Mesendoderm (in vitro differentiated cells): ENCODE measurements around the gene FAM151A.

Experiments used
- DNase-seq: peaks from one replicate; pipeline ENCODE4 v3.0.0; 2013
- H2AK5ac ChIP-seq: 2 replicates; pipeline ENCODE4 v1.6.1; 2013; ENCODE audit warnings: low read length, inconsistent platforms
- H2BK120ac ChIP-seq: 2 replicates; pipeline ENCODE4 v1.6.1; 2013; ENCODE audit warnings: low read depth, mild to moderate bottlenecking, low read length, moderate library complexity, mixed read lengths
- H2BK15ac ChIP-seq: replicated peaks from 2 replicates; pipeline ENCODE4 v1.6.1; 2013; ENCODE audit warnings: low read depth, mild to moderate bottlenecking, moderate library complexity
- H2BK5ac ChIP-seq: 2 replicates; pipeline ENCODE4 v1.6.1; 2013; ENCODE audit warnings: low read length, inconsistent platforms
- H3K18ac ChIP-seq: 2 replicates; pipeline ENCODE4 v1.6.1; 2013; ENCODE audit warnings: mild to moderate bottlenecking, low read length, mixed read lengths
- H3K23ac ChIP-seq: one replicate; pipeline ENCODE4 v1.6.1; 2013; ENCODE audit warnings: low read length
- H3K27ac ChIP-seq: 2 replicates; pipeline ENCODE4 v1.5.1; 2013; ENCODE audit warnings: low read depth, mild to moderate bottlenecking, inconsistent platforms, low read length, moderate library complexity
- H3K27me3 ChIP-seq: 2 replicates; pipeline ENCODE4 v1.6.1; 2013; ENCODE audit warnings: low read length, control low read depth, mild to moderate bottlenecking, inconsistent platforms; ENCODE audit not compliant: insufficient read depth, poor library complexity
- H3K36me3 ChIP-seq: 2 replicates; pipeline ENCODE4 v1.6.1; 2013; ENCODE audit warnings: low read length, inconsistent platforms; ENCODE audit not compliant: control insufficient read depth, insufficient read depth
- H3K4ac ChIP-seq: one replicate; pipeline ENCODE4 v1.6.1; 2013; ENCODE audit warnings: low read depth, mild to moderate bottlenecking, low read length, moderate library complexity
- H3K4me1 ChIP-seq: 2 replicates; pipeline ENCODE4 v1.6.1; 2013; ENCODE audit warnings: low read depth, low read length, inconsistent platforms; ENCODE audit not compliant: control insufficient read depth
- H3K4me2 ChIP-seq: 2 replicates; pipeline ENCODE4 v1.6.1; 2013; ENCODE audit warnings: low read length
- H3K4me3 ChIP-seq: 2 replicates; pipeline ENCODE4 v1.5.1; 2013; ENCODE audit warnings: mild to moderate bottlenecking, low read length
- H3K56ac ChIP-seq: one replicate; pipeline ENCODE4 v1.6.1; 2013; ENCODE audit warnings: low read length
- H3K79me1 ChIP-seq: 2 replicates; pipeline ENCODE4 v1.6.1; 2013; ENCODE audit warnings: low read length, inconsistent platforms
- H3K79me2 ChIP-seq: 2 replicates; pipeline ENCODE4 v1.6.1; 2013; ENCODE audit warnings: mild to moderate bottlenecking, low read length; ENCODE audit not compliant: control insufficient read depth, insufficient read depth
- H3K9ac ChIP-seq: 2 replicates; pipeline ENCODE4 v1.6.1; 2013; ENCODE audit warnings: low read length, inconsistent platforms
- H4K5ac ChIP-seq: one replicate; pipeline ENCODE4 v1.6.1; 2013; ENCODE audit warnings: low read length
- H4K8ac ChIP-seq: one replicate; pipeline ENCODE4 v1.6.1; 2013; ENCODE audit warnings: low read depth, mild to moderate bottlenecking, control low read depth, low read length, moderate library complexity
- WGBS: extraction: QIAGEN DNeasy Blood & Tissue Kit; methylation state at CpG from one replicate; pipeline ENCODE4 v1.1.7; 2013; ENCODE audit warnings: low lambda C conversion rate, missing lambda C conversion rate; ENCODE audit not compliant: insufficient coverage; ENCODE audit errors: extremely low coverage; 5-methylcytosine and 5-hydroxymethylcytosine counted together

Gene FAM151A

GRCh38 chr1:54571803-54572541, 51.4 kb downstream of the FAM151A start:
- Histone ChIP-seq H3K36me3 (no peaks in the 10 kb centered on the region), H3K79me2 (no peaks in the 10 kb centered on the region), H3K56ac (peak overlapping the region; percentile 68), H3K18ac (peak overlapping the region; percentile 46), H3K79me1 (no peaks in the 10 kb centered on the region), H2BK15ac (no peak overlapping the region), H3K4me3 (no peak overlapping the region), H3K4me1 (peaks cover 13% of the 10 kb centered on the region), H4K5ac (no peak overlapping the region), H3K27ac (peak overlapping the region; percentile 81), H2BK120ac (no peak overlapping the region), H4K8ac (no peak overlapping the region), H3K4ac (no peak overlapping the region), H3K27me3 (no peaks in the 10 kb centered on the region), H3K23ac (no peak overlapping the region), H3K9ac (peak overlapping the region; percentile 24), H2AK5ac (no peak overlapping the region), H3K4me2 (no peak overlapping the region), H2BK5ac (peak overlapping the region; percentile 41)
- no CpG with 5 or more reads among the region's 8 CpGs for whole genome bisulfite sequencing
- DNase-seq: peak; percentile 84

DNA sequence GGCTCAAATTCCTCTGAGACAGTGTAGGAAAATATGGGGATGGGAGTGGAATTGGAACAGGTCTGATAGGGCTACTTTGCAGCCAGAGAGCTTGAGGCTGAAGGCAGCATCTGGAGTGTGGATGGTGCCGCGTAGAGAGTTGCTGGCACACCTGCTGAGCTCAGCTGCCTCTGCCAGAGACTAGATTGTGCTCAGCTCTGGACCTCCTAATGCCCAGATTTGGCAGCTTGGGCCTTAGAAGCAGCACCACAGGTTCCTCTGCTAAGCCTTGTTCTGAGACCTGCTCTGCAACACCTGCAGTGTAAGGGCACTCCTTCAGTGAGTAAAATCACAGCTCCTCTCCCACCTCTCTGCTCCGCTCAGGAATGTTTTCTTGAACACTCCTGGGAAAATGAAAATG, 52.0 kb downstream of the FAM151A start:
- Histone ChIP-seq H4K5ac (no peak overlapping the region), H3K4me1 (peaks cover 13% of the 10 kb centered on the region), H3K27ac (peak overlapping the region; percentile 81), H3K9ac (peak overlapping the region; percentile 21), H3K36me3 (no peaks in the 10 kb centered on the region), H2AK5ac (peak overlapping the region; percentile 39), H2BK15ac (no peak overlapping the region), H3K18ac (peak overlapping the region; percentile 46), H4K8ac (no peak overlapping the region), H3K56ac (peak overlapping the region; percentile 58), H2BK120ac (no peak overlapping the region), H3K4me3 (no peak overlapping the region), H3K79me2 (no peaks in the 10 kb centered on the region), H3K27me3 (no peaks in the 10 kb centered on the region), H3K79me1 (no peaks in the 10 kb centered on the region), H3K4me2 (no peak overlapping the region), H3K23ac (no peak overlapping the region), H2BK5ac (peak overlapping the region; percentile 41), H3K4ac (no peak overlapping the region)
- DNase-seq: no peak
- no CpG with 5 or more reads among the region's 3 CpGs for WGBS

DNA sequence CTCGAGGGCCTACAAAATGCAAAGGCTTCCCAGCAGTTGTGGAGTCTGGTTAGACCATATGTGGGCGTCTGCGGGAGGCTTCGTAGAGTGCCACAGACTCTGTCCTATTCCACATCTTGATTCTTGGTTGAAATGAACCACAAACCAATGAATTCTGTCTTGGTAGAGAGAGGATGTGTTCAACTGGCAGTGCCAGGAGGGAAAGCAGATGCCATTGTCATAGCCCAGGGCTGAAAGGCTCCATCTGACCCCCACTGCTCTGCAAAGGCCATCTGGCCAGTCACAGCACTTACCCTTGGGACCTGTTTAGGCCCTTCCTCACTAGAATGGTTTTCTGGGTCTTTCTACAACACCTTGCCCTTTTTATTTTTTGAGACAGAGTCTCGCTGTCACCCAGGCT, 53.2 kb downstream of the FAM151A start:
- no CpG with 5 or more reads among the region's 5 CpGs for WGBS

GRCh38 chr1:54569339-54569738, 54.0 kb downstream of the FAM151A start:
- Histone ChIP-seq H3K18ac (no peak overlapping the region), H4K8ac (no peak overlapping the region), H3K4ac (no peak overlapping the region), H3K4me1 (peaks cover 16% of the 10 kb centered on the region), H3K79me2 (no peaks in the 10 kb centered on the region), H3K36me3 (no peaks in the 10 kb centered on the region), H3K27me3 (no peaks in the 10 kb centered on the region), H3K9ac (no peak overlapping the region), H2AK5ac (no peak overlapping the region), H2BK5ac (no peak overlapping the region), H3K79me1 (no peaks in the 10 kb centered on the region), H2BK15ac (no peak overlapping the region), H3K56ac (no peak overlapping the region), H3K27ac (no peak overlapping the region), H3K4me3 (no peak overlapping the region), H4K5ac (no peak overlapping the region), H2BK120ac (no peak overlapping the region), H3K4me2 (no peak overlapping the region), H3K23ac (no peak overlapping the region)
- no CpG with 5 or more reads among the region's 4 CpGs for WGBS
- DNase-seq: no peak

More for the DNA sequence above, 53.2 kb downstream of the FAM151A start:
- H3K27ac ChIP-seq: no peak overlapping the region
- no peak overlapping the region for H3K56ac ChIP-seq
- no peak overlapping the region for H3K4me2 ChIP-seq
- H4K5ac ChIP-seq: no peak overlapping the region
- H3K18ac ChIP-seq: no peak overlapping the region
- no peaks in the 10 kb centered on the region for H3K79me2 ChIP-seq
- H3K36me3 ChIP-seq: no peaks in the 10 kb centered on the region
- DNase-seq: no peak
- no peak overlapping the region for H2AK5ac ChIP-seq
- no peak overlapping the region for H4K8ac ChIP-seq
- H2BK120ac ChIP-seq: no peak overlapping the region
- H2BK5ac ChIP-seq: no peak overlapping the region
- H3K4me1 ChIP-seq: peaks cover 14% of the 10 kb centered on the region
- H3K4ac ChIP-seq: no peak overlapping the region
- H3K79me1 ChIP-seq: no peaks in the 10 kb centered on the region
- H3K23ac ChIP-seq: no peak overlapping the region
- H3K4me3 ChIP-seq: no peak overlapping the region
- H3K27me3 ChIP-seq: no peaks in the 10 kb centered on the region
- no peak overlapping the region for H3K9ac ChIP-seq
- no peak overlapping the region for H2BK15ac ChIP-seq

DNA sequence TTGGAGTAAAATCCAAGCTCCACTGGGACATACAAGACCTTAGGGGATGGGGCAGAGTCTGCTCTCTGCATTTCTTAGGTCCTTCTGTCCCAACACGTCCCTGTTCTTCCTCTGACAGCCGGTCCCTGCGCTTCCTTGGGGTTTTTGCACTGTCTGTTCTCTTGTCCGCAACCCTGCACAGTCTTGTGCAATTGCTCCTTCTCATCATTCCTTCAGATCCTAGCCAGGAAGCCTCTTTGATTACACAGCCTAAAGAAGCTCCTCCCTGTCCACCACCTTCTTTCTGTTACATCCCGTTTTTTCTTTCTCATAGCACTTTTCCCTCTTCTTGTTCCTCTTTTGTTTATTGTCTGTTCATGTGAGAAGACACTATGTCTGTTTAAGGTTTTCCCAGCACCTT, 55.4 kb downstream of the FAM151A start:
- no peak overlapping the region for H2BK15ac ChIP-seq
- no peaks in the 10 kb centered on the region for H3K27me3 ChIP-seq
- H3K79me2 ChIP-seq: no peaks in the 10 kb centered on the region
- H2BK120ac ChIP-seq: no peak overlapping the region
- H2AK5ac ChIP-seq: no peak overlapping the region
- no peak overlapping the region for H3K56ac ChIP-seq
- no peak overlapping the region for H4K5ac ChIP-seq
- H3K4ac ChIP-seq: no peak overlapping the region
- H3K4me2 ChIP-seq: no peak overlapping the region
- H3K18ac ChIP-seq: no peak overlapping the region
- peaks cover 16% of the 10 kb centered on the region for H3K4me1 ChIP-seq
- DNase-seq: no peak
- no peak overlapping the region for H3K23ac ChIP-seq
- WGBS: no CpG with 5 or more reads among the region's 5 CpGs
- no peaks in the 10 kb centered on the region for H3K36me3 ChIP-seq
- no peak overlapping the region for H3K9ac ChIP-seq
- no peaks in the 10 kb centered on the region for H3K79me1 ChIP-seq
- H3K27ac ChIP-seq: no peak overlapping the region
- H3K4me3 ChIP-seq: no peak overlapping the region
- H4K8ac ChIP-seq: no peak overlapping the region
- no peak overlapping the region for H2BK5ac ChIP-seq
